GM19467 (cell line): ENCODE results near the gene STBD1.
"Not testable (repeated sequence)": the region's sequence is repeated elsewhere in the genome, so short reads cannot be mapped to it uniquely, and the experiment has no call there.

ENCODE experiments used
- ATAC-seq: cut with Tn5 transposase; IDR thresholded peaks from one replicate; pipeline ENCODE4 v1.9.1; 2021; ENCODE audit warnings: mild to moderate bottlenecking, moderate library complexity; ENCODE audit not compliant: unreplicated experiment

STBD1 gene

GRCh38 chr4:76282941-76283689, 23.4 kb upstream of the STBD1 start:
- ATAC-seq, result no peak

- no peak for ATAC-seq
Observed at GRCh38 chr4:76283900-76284299, 22.6 kb upstream of the STBD1 start.

- not testable (repeated sequence) for ATAC-seq
Observed at GRCh38 chr4:76287811-76288210, 18.7 kb upstream of the STBD1 start.

- ATAC-seq, result no peak
Observed at GRCh38 chr4:76292730-76293129, 13.8 kb upstream of the STBD1 start.

- ATAC-seq, result no peak
Observed at GRCh38 chr4:76293772-76294171, 12.8 kb upstream of the STBD1 start.

GRCh38 chr4:76296286-76296820, 10.2 kb upstream of the STBD1 start:
- ATAC-seq, result no peak

- ATAC-seq, result no peak
Observed at GRCh38 chr4:76298227-76298626, 8.3 kb upstream of the STBD1 start.

GRCh38 chr4:76300012-76300411, 6.5 kb upstream of the STBD1 start:
- ATAC-seq, result no peak

GRCh38 chr4:76301068-76301774, 5.3 kb upstream of the STBD1 start:
- ATAC-seq, result peak; percentile 98

- no peak for ATAC-seq
Observed at GRCh38 chr4:76301775-76302162, 4.8 kb upstream of the STBD1 start.

GRCh38 chr4:76302826-76303438, 3.6 kb upstream of the STBD1 start:
- ATAC-seq, result no peak

GRCh38 chr4:76305033-76305687, 1.4 kb upstream of the STBD1 start:
- no peak for ATAC-seq

GRCh38 chr4:76306882-76307659, 538 bp downstream of the STBD1 start:
- no peak for ATAC-seq

- no peak for ATAC-seq
Observed at GRCh38 chr4:76307660-76308014, 1.1 kb downstream of the STBD1 start.

GRCh38 chr4:76308548-76308947, 2.0 kb downstream of the STBD1 start:
- ATAC-seq, result no peak

- ATAC-seq, result no peak
Observed at GRCh38 chr4:76309939-76310550, 3.5 kb downstream of the STBD1 start.

GRCh38 chr4:76310683-76311082, 4.2 kb downstream of the STBD1 start:
- no peak for ATAC-seq

GRCh38 chr4:76311896-76312331, 5.4 kb downstream of the STBD1 start:
- no peak for ATAC-seq

GRCh38 chr4:76312457-76312856, 5.9 kb downstream of the STBD1 start:
- ATAC-seq, result no peak

GRCh38 chr4:76313547-76313946, 7.0 kb downstream of the STBD1 start:
- no peak for ATAC-seq
